Neutrophil (primary cell): ENCODE results near the gene MAN2B2.

Source experiments
- H3K27ac ChIP-seq: fragments of 200-600 bp; sonication (generic); 2 replicates; pipeline ENCODE4 v1.5.1; 2016; ENCODE audit warnings: mild to moderate bottlenecking, moderate library complexity
- H3K27me3 ChIP-seq: fragments of 200-600 bp; sonication (generic); 2 replicates; pipeline ENCODE4 v1.6.0; 2016; ENCODE audit warnings: mild to moderate bottlenecking
- H3K36me3 ChIP-seq: fragments of 200-600 bp; sonication (generic); 2 replicates; pipeline ENCODE4 v1.5.1; 2017
- H3K4me1 ChIP-seq, 2 experiments: fragments of 200-600 bp in 1 of 2; sonication (generic) in 1 of 2; 1 replicate in 1 of 2; 2 replicates in 1 of 2; pipeline versions ENCODE4 v1.5.1 to v1.6.1; 2013 to 2016; ENCODE audit warnings: low read depth in 1 of 2, low read length in 1 of 2, mild to moderate bottlenecking in 1 of 2, moderate library complexity in 1 of 2; ENCODE audit not compliant: control insufficient read depth in 1 of 2, insufficient read depth in 1 of 2
- H3K4me3 ChIP-seq, 2 experiments: fragments of 200-600 bp in 1 of 2; sonication (generic) in 1 of 2; 1 replicate in 1 of 2; 2 replicates in 1 of 2; pipeline ENCODE4 v1.5.1; 2013 to 2016; ENCODE audit warnings: low read depth in 1 of 2, low read length in 1 of 2, mild to moderate bottlenecking in 1 of 2, moderate library complexity in 1 of 2
- H3K9me3 ChIP-seq: fragments of 200-600 bp; sonication (generic); 2 replicates; pipeline ENCODE4 v1.5.1; 2016
- TF ChIP-seq, protein P1 (sequence below): fragments of 200-600 bp; sonication (generic); IDR thresholded peaks from 2 replicates; pipeline ENCODE4 v1.5.1; 2016; ENCODE audit warnings: antibody characterized with exemption

MAN2B2 gene

DNA sequence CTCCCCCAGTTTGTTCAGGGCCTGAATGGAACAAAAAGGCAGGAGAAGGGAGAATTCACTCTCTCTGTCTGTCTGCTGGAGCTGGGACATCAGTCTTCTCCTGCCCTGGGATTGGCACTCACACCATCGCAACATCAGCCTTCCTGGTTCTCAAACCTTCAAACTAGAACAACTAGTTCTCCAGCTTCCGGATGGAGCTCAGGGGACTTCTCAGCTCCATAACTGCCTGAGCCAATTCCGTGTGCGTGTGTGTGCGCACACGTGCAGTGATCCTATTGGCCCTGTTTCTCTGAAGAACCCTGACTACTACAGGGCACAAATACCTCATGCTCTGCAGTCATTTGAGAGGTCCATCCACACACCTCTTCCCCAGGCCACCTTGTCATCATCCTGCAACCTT lies 18.7 kb upstream of the MAN2B2 start:
- Histone ChIP-seq H3K4me1 (no peaks in the 10 kb centered on the region), H3K27me3 (peaks cover 92% of the 10 kb centered on the region), H3K36me3 (no peaks in the 10 kb centered on the region), H3K4me3 (no peak overlapping the region), H3K27ac (no peak overlapping the region), H3K9me3 (no peaks in the 10 kb centered on the region)
- TF ChIP-seq, protein P1, sequence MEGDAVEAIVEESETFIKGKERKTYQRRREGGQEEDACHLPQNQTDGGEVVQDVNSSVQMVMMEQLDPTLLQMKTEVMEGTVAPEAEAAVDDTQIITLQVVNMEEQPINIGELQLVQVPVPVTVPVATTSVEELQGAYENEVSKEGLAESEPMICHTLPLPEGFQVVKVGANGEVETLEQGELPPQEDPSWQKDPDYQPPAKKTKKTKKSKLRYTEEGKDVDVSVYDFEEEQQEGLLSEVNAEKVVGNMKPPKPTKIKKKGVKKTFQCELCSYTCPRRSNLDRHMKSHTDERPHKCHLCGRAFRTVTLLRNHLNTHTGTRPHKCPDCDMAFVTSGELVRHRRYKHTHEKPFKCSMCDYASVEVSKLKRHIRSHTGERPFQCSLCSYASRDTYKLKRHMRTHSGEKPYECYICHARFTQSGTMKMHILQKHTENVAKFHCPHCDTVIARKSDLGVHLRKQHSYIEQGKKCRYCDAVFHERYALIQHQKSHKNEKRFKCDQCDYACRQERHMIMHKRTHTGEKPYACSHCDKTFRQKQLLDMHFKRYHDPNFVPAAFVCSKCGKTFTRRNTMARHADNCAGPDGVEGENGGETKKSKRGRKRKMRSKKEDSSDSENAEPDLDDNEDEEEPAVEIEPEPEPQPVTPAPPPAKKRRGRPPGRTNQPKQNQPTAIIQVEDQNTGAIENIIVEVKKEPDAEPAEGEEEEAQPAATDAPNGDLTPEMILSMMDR, result no peak

DNA sequence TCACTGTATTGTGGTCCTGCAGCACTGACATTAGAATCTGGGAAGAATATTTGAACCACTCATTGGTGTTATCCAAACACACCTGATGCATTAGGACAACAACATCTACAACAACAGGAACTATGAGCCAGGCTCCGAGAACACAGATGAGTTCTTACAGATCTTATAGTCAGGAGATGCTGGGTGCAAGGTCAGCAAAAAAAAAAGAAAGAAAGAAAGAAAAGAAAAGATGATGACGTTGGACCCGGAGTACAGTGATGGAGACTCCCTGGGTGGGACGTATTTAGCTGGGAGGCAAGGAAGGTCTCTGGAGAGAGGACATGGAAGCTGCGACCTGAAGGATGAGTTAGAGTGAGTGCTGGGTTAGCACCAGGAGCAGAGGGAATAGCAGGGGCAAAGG lies 17.8 kb upstream of the MAN2B2 start:
- no peak overlapping the region for H3K27ac ChIP-seq
- no peaks in the 10 kb centered on the region for H3K36me3 ChIP-seq
- no peaks in the 10 kb centered on the region for H3K4me1 ChIP-seq
- H3K9me3 ChIP-seq, result no peaks in the 10 kb centered on the region
- H3K4me3 ChIP-seq, result no peak overlapping the region
- H3K27me3 ChIP-seq, result peaks cover 95% of the 10 kb centered on the region
- TF ChIP-seq, protein P1, result no peak

DNA sequence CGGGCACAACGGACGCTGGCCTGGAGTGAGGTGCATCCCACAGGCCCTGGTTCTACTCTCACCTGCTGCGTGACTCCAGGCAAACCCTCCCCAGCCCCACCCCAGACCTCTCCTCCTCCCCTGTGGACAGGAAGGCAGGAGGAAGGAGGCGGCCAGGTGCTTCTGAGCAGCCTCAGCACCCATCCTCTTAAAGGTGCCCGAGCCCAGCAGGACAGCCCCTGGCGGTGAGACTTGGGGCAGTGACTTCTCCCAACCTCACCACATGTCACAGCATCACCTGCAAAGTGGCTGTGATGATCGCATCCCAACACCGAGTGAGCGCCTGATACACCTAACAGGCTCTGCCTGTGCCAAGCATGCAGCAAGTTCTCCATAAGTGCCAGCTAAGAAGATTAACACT lies 17.1 kb upstream of the MAN2B2 start:
- H3K4me1 ChIP-seq, result peaks cover 0 to under 1% of the 10 kb centered on the region in 2 experiments
- TF ChIP-seq, protein P1, result no peak
- H3K27ac ChIP-seq, result no peak overlapping the region
- H3K4me3 ChIP-seq, result no peak overlapping the region
- no peaks in the 10 kb centered on the region for H3K9me3 ChIP-seq
- no peaks in the 10 kb centered on the region for H3K36me3 ChIP-seq
- H3K27me3 ChIP-seq, result peaks cover 96% of the 10 kb centered on the region

DNA sequence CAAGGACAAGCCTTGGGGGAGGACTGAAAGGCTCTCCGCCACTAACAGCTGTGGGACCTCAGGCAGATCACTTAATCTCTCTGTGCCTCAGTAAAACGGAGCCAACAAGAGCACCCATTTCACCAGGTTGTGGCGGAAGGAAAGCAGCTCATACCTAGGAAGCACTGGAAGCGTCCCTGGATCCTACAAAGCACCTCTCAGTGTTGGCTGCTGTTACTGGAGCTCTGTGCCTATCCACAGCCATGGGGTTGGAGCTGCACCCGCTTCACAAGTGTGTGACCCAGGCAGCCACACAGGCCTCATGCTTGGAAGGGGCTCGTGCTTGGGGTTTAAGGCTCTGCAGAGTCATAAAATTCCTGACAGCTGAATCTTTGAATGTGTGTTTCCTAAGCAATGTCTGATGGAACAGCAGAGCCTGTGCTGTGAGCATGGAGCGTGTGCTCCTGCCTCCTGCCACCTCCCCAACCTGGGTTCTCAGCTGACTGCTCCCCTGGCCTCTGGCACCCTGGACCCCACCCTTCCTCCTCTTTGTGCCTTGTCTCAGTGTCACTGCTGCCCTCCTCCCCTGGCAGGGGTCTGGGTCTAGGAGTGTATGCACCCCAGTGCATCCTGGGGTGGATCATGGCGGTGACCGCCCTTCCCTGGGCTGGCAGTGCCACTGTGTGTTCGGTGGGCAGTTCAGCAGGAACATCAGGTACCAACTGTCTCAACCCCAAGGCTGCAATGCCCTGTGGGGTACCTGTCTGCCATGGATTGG lies 14.4 kb upstream of the MAN2B2 start:
- Histone ChIP-seq H3K4me1 (peaks cover 0 to 11% of the 10 kb centered on the region in 2 experiments), H3K27ac (no peak overlapping the region), H3K9me3 (no peaks in the 10 kb centered on the region), H3K27me3 (peaks cover 98% of the 10 kb centered on the region), H3K4me3 (no peak overlapping the region), H3K36me3 (no peaks in the 10 kb centered on the region)
- TF ChIP-seq, protein P1, result no peak

DNA sequence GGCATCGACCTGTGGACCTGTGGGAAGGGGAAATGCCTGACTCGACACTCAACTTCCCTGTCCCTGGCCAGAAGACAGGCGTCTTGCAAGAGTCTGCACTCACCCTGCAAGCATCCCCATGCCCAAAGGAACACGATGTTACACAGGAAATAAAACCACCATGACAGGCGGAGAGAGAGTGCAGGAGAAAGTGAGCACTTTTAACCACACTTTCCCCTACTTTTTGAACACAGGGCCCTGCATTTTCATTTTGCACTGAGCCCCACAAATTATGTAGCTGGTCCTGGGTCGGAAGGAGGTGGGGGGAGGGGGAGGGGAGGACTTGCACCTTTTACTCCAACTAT lies 13.8 kb upstream of the MAN2B2 start:
- no peaks in the 10 kb centered on the region for H3K9me3 ChIP-seq
- no peak overlapping the region for H3K4me3 ChIP-seq
- TF ChIP-seq, protein P1, result no peak
- no peak overlapping the region for H3K27ac ChIP-seq
- H3K27me3 ChIP-seq, result peaks cover 98% of the 10 kb centered on the region
- peaks cover 0 to 11% of the 10 kb centered on the region in 2 experiments for H3K4me1 ChIP-seq
- no peaks in the 10 kb centered on the region for H3K36me3 ChIP-seq
